ENCODE data around the gene PAK5.
"Not testable (repeated sequence)": the region's sequence is repeated elsewhere in the genome, so short reads cannot be mapped to it uniquely, and the experiment has no call there.

PAK5 gene

GRCh38 chr20:9685011-9685410, 153.9 kb downstream of the PAK5 start:
- DNase-seq (ENCODE audit: low spot score) = no peak

GRCh38 chr20:9677100-9677623, 161.7 kb downstream of the PAK5 start:
- no peak for DNase-seq (ENCODE audit: low spot score)

GRCh38 chr20:9672981-9673380, 165.9 kb downstream of the PAK5 start:
- DNase-seq (ENCODE audit: low spot score) = no peak

- no peak for DNase-seq (ENCODE audit: low spot score)
These were observed 166.8 kb downstream of the PAK5 start for GRCh38 chr20:9672027-9672426.

GRCh38 chr20:9668381-9668780, 170.5 kb downstream of the PAK5 start:
- no peak for DNase-seq (ENCODE audit: low spot score)

GRCh38 chr20:9663423-9663822, 175.5 kb downstream of the PAK5 start:
- no peak for DNase-seq (ENCODE audit: low spot score)

GRCh38 chr20:9660236-9660868, 178.5 kb downstream of the PAK5 start:
- peak; percentile 21 for DNase-seq (ENCODE audit: low spot score)

GRCh38 chr20:9647741-9648140, 191.1 kb downstream of the PAK5 start:
- no peak for DNase-seq (ENCODE audit: low spot score)

- no peak for DNase-seq (ENCODE audit: low spot score)
These were observed 192.5 kb downstream of the PAK5 start for GRCh38 chr20:9646375-9646774.

GRCh38 chr20:9642882-9643281, 196.0 kb downstream of the PAK5 start:
- no peak for DNase-seq (ENCODE audit: low spot score)

GRCh38 chr20:9641499-9642000, 197.3 kb downstream of the PAK5 start:
- DNase-seq (ENCODE audit: low spot score) = not testable (repeated sequence)

- no peak for DNase-seq (ENCODE audit: low spot score)
These were observed 201.0 kb downstream of the PAK5 start for GRCh38 chr20:9637889-9638288.

GRCh38 chr20:9635750-9636149, 203.1 kb downstream of the PAK5 start:
- no peak for DNase-seq (ENCODE audit: low spot score)

- no peak for DNase-seq (ENCODE audit: low spot score)
These were observed 204.5 kb downstream of the PAK5 start for GRCh38 chr20:9634327-9634726.

- DNase-seq (ENCODE audit: low spot score) = no peak
These were observed 205.9 kb downstream of the PAK5 start for GRCh38 chr20:9632991-9633390.

- DNase-seq (ENCODE audit: low spot score) = no peak
These were observed 206.6 kb downstream of the PAK5 start for GRCh38 chr20:9632265-9632664.

GRCh38 chr20:9630554-9630953, 208.3 kb downstream of the PAK5 start:
- DNase-seq (ENCODE audit: low spot score) = no peak

GRCh38 chr20:9629831-9630230, 209.0 kb downstream of the PAK5 start:
- DNase-seq (ENCODE audit: low spot score) = no peak

- no peak for DNase-seq (ENCODE audit: low spot score)
These were observed 210.3 kb downstream of the PAK5 start for GRCh38 chr20:9628589-9628988.

GRCh38 chr20:9628141-9628540, 210.7 kb downstream of the PAK5 start:
- no peak for DNase-seq (ENCODE audit: low spot score)

- no peak for DNase-seq (ENCODE audit: low spot score)
These were observed 211.7 kb downstream of the PAK5 start for GRCh38 chr20:9627219-9627618.

GRCh38 chr20:9626357-9626756, 212.5 kb downstream of the PAK5 start:
- DNase-seq (ENCODE audit: low spot score) = no peak

- peak; percentile 29 for DNase-seq (ENCODE audit: low spot score)
These were observed 220.9 kb downstream of the PAK5 start for GRCh38 chr20:9617940-9618339.

- peak; percentile 76 for DNase-seq (ENCODE audit: low spot score)
These were observed 221.9 kb downstream of the PAK5 start for GRCh38 chr20:9616833-9617461.
